GM18505 (cell line): ENCODE results near the gene SLC17A2.

Experiments
- ATAC-seq: cut with Tn5 transposase; IDR thresholded peaks from one replicate; pipeline ENCODE4 v1.9.1; 2021; ENCODE audit not compliant: unreplicated experiment
- POLR2A ChIP-seq: IDR thresholded peaks from 4 replicates; pipeline ENCODE4 v1.6.1; 2011; ENCODE audit warnings: borderline replicate concordance; ENCODE audit not compliant: insufficient read depth, insufficient read length; ENCODE audit errors: extremely low read depth

SLC17A2 gene

DNA sequence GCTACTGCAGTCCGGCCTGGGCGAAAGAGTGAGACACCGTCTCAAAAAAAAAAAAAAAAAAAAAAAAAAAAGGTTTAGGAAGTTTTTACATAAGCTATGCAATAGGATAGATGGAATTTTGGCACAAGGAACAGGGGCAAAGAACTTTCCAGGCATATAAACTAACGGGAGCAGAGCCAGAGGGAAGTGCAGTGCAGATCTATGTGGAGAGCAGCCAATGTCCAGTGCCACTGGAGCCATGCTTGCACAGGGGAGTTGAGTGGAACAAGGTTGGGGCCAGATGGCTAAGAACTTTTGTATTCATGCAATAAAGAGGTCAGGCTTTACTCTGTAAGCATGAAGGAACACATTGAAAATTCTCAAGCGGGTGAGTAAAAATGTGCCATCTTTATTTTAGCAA, 10.8 kb downstream of the SLC17A2 start:
- TF ChIP-seq POLR2A = no peak
- no peak for ATAC-seq

GRCh38 chr6:25918083-25918683, 12.3 kb downstream of the SLC17A2 start:
- ATAC-seq = no peak
- no peak for TF ChIP-seq POLR2A

GRCh38 chr6:25916789-25917490, 13.6 kb downstream of the SLC17A2 start:
- no peak for TF ChIP-seq POLR2A
- no peak for ATAC-seq

- TF ChIP-seq POLR2A = no peak
- no peak for ATAC-seq
Observed at GRCh38 chr6:25916330-25916729, 14.2 kb downstream of the SLC17A2 start.

- no peak for ATAC-seq
- TF ChIP-seq POLR2A = no peak
Observed at GRCh38 chr6:25913741-25914140, 16.8 kb downstream of the SLC17A2 start.

- no peak for ATAC-seq
- TF ChIP-seq POLR2A = no peak
Observed at GRCh38 chr6:25911351-25911750, 19.1 kb downstream of the SLC17A2 start.

DNA sequence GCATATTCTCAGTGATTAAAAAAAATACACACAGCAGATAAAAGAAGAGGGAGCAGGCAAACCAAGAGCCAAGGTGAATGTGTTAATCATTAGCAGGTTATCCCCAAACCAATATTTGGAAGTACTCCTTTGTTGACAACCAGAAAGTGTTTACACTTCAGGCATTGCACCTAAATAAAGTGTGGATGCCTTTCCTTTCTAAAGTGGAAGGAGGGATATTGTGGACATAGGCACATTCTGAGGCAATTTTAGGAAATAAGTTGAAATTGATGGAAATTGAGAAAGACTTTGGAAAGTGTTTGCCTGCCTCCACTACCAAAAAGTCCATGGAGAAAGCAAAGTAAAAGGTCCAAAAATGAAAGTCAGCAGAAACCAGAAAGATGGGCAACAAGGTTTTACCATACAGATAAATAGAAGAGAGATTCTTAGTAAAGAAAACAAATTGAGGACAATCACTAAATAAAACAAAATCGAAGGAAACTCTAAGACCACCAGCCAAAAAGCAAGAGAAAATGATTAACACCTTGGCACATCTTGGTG, 22.9 kb downstream of the SLC17A2 start:
- no peak for TF ChIP-seq POLR2A
- ATAC-seq = no peak

DNA sequence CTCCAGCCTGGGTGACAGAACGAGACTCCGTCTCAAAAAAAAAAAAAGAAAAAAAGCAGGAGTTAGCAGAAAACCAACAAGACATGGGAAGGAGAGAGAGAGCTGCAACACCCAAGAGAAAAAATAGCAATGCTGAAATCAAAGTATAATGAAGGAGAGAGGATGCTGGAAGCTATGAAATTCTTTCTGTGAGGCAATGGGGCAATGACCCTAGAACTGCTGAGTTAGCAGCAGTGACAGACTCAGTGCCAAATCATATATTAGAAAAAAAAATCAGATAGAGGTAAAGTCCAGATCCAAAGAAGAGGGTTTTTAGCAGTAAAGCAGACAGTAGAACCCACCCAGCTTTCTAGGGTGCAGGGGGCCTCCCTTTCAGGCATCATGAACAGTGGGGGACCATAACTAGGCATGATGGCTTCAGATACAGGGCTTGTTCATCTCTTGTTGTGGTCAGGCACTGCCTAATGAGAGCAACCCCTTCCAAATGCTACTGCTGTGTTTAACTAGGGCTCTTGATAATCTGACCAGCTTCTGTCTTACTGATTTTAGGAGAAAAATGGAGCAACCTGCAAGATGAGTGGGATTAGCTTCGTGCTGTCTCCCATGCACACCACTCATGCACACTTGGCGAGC, 26.9 kb downstream of the SLC17A2 start:
- no peak for TF ChIP-seq POLR2A
- ATAC-seq = no peak

DNA sequence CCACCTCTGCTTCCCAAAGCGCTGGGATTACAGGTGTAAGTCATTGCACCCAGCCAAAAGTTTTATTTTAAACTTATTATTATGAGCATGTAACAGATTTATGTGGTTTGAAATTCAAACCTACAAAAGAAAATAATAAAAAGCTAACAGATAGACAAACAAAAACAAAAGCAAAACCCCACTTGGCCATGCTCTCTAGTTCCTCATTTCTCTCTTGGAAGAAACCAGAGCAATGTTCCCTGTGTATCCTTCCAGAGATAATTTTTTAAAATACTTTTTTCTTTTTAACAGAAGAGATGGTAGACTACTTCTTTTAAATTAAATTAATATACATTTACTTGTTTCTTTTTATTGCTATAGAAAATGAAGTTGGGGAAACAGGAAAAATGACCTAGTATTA, 28.4 kb downstream of the SLC17A2 start:
- no peak for TF ChIP-seq POLR2A
- no peak for ATAC-seq

- no peak for TF ChIP-seq POLR2A
- no peak for ATAC-seq
Observed at GRCh38 chr6:25900843-25901242, 29.6 kb downstream of the SLC17A2 start.

DNA sequence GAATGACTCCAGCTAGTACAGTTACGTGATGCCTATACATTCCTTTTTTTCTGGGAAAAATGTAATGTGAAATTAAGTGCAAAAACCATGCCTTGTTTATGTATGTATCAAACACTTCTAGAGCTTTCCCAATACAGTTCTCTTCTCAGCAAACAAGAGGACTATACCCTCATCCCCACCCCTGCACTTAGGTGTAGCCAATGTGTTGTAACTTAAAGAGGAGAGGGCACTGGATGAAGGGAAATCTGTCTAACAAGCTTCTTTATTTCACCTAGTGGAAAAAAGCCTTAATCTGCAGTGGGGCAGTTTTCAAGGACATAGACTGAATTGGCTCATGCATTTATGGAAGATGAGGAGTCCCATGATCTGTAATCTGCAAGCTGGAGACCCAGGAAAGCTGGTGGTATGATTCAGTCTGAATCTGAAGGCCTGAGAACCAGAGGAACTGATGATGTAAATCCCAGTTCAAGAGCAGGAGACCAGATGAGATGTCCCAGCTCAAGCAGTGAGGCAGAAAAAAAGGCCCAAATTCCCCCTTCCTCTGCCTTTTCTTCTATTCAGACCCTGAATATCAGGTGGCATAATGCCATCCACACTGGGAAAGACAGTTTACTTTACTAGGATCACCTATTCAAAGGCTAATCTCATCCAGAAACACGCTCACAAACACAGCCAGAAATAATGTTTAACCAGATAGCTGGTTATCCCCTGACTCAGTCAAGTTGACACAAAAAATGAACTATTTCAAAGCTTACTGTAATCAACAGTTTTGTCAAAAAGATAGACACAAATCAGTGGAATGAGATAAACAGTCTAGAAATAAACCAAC, 30.7 kb downstream of the SLC17A2 start:
- TF ChIP-seq POLR2A = no peak
- no peak for ATAC-seq

GRCh38 chr6:25899123-25899522, 31.4 kb downstream of the SLC17A2 start:
- no peak for ATAC-seq
- no peak for TF ChIP-seq POLR2A
